B cell (primary cell): ENCODE results near the gene PSPC1.
"Not testable (repeated sequence)": the region's sequence is repeated elsewhere in the genome, so short reads cannot be mapped to it uniquely, and the experiment has no call there.

ENCODE experiments used
- EZH2 ChIP-seq: IDR thresholded peaks from 2 replicates; pipeline ENCODE4 v1.6.1; 2012; ENCODE audit warnings: borderline replicate concordance, low read depth, mild to moderate bottlenecking, moderate library complexity, low read length; ENCODE audit not compliant: insufficient read depth, poor library complexity, severe bottlenecking
- TF ChIP-seq, protein P1 (sequence below): fragments of 200-600 bp; IDR thresholded peaks from one replicate; pipeline ENCODE4 v1.8.0; 2022; ENCODE audit warnings: antibody characterized with exemption, mild to moderate bottlenecking

- TF ChIP-seq, protein P1, sequence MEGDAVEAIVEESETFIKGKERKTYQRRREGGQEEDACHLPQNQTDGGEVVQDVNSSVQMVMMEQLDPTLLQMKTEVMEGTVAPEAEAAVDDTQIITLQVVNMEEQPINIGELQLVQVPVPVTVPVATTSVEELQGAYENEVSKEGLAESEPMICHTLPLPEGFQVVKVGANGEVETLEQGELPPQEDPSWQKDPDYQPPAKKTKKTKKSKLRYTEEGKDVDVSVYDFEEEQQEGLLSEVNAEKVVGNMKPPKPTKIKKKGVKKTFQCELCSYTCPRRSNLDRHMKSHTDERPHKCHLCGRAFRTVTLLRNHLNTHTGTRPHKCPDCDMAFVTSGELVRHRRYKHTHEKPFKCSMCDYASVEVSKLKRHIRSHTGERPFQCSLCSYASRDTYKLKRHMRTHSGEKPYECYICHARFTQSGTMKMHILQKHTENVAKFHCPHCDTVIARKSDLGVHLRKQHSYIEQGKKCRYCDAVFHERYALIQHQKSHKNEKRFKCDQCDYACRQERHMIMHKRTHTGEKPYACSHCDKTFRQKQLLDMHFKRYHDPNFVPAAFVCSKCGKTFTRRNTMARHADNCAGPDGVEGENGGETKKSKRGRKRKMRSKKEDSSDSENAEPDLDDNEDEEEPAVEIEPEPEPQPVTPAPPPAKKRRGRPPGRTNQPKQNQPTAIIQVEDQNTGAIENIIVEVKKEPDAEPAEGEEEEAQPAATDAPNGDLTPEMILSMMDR, result not testable (repeated sequence)
- not testable (repeated sequence) for TF ChIP-seq EZH2
These were observed 1.9 kb downstream of the PSPC1 start for GRCh38 chr13:19780753-19781418.
